GM21723 (cell line): ENCODE data around the gene RBFOX2.
"Not testable (repeated sequence)": the region's sequence is repeated elsewhere in the genome, so short reads cannot be mapped to it uniquely, and the experiment has no call there.

ENCODE experiments used
- ATAC-seq: cut with Tn5 transposase; IDR thresholded peaks from one replicate; pipeline ENCODE4 v1.9.1; 2021; ENCODE audit warnings: mild to moderate bottlenecking, moderate library complexity; ENCODE audit not compliant: unreplicated experiment

The RBFOX2 gene

DNA sequence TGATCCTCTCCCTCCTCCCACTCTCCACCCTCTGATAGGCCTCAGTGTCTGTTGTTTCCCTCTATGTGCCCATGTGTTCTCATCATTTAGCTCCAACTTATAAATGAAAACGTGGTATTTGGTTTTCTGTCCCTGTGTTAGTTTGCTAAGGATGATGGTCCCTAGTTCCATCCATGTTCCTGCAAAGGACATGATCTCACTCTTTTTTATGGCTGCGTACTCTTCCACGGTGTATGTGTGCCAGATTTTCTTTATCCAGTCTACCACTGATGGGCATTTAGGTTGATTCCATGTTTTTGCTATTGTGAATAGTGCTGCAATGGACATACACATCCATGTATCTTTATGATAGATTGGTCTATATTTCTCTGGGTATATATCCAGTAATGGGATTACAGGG lies 15.9 kb upstream of the RBFOX2 start:
- ATAC-seq: not testable (repeated sequence)

DNA sequence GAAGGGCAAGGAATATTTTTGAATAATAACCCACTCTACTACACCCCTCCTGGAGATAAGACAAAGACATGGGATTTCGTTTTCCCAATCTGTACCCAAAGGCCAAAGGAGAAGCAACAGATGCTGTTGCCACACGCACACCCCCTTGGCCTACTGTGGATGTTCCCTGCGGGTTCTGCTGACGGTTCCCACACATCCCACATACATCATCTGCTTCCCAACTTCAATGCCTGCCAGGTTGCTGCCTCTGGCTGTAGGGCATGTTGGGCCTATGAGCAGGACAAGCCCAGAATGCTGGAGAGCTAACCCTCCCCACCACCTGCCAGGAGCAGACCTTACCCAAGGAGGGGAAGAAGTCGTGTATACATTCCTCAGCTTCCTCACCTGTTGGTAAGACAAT lies 13.6 kb upstream of the RBFOX2 start:
- no peak for ATAC-seq

DNA sequence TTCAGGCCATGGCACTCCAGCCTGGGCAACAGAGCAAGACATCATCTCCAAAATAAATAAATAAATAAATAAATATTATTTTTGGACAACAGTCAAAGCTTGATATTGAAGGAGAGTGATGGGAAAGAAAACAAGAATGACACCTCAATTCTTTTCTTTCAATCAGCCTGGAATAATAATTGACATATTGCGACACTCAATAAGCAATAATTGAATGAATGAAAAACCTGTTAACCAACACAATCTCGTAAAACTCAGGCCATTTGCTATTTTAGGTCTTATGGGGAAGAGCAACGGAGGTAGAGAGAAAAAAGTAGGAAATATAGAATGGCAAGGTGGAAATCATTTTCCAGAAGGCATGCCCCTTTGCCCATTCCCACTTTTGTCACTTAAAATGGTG lies 10.5 kb upstream of the RBFOX2 start:
- no peak for ATAC-seq

DNA sequence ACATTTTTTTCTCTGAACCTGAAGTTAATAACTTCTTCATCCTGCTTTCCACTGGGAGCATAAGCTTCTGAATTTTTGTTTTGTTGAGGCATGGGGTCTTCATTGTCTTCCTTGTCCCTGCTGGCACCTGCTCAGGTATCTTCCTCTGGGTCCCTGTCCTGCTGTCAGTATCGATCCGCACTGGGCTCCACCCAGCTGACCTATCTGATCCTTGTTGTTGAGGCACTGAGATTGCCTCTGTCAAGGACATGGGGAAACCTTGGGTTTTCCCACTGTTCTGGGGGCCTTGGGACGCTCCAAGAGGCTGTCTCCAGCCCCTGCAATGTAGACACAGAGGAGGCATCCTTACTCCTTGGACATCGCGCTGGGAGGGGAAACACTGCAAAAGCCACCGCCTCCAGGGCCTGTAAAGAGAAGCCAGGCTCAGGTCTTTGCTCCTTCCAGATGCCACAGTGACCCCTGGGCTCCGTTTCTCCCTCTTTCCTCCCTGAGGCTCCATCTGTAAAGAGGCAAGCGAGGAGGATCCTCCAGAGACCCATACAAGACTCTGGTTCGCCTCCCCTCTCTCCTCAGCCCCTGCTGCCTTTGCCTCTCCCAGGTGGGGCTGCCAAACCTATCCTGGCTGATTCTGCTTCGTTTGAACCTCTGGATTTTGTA lies 8.6 kb upstream of the RBFOX2 start:
- no peak for ATAC-seq

DNA sequence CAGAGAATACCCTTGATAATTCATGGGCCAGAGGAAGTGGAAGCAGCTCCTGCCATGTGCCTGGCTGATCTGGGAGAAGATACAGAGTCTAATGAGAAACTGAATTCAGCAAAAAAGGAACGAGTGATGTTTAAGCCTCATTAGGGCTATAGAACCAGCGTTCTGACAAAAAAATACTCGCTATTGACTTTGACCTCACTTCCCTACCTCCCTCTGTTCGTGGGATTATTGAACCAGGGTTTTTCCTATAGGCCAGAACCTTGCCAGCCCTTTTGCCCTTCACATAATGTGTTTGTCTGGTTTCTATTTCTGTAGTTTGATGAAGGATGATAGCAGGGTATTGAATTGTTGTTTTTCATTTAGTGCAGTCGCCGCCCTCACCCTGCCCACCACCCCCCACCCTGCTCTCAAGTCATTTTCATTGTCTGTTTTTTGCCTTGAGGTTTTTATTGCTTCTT lies 7.6 kb upstream of the RBFOX2 start:
- ATAC-seq: no peak

DNA sequence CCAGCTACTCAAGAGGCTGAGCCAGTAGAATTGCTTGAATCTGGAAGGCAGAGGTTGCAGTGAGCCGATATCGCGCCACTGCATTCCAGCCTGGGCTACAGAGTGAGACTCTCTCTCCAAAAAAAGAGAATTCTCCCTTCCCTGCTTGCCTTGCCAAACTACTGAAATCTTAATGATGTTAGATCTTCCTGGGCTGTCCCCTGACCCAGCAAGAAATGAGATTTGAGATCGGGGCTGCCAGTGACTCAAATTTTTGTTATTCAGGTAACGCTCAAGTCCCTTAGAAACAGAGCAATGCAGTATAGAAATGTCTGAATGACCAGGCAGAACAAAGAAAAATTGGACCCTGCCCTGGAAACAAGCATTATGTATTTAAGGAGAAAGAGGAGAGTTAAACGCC lies 4.0 kb upstream of the RBFOX2 start:
- no peak for ATAC-seq

DNA sequence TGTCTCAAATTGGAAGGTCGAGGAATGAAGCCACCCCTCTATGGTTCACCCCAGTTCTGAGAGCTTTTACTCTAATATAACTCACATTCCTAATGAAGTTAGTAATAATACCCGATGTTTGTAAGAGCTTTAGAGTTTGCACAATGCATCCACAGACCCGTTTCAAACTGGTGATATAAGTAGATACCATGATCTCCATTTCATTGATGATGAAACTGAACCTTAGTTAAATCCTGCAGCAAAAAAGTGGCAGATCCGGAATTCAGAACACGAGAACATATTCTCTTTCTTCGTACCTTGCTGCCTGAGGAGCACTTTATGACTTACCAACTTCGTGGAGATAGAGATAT lies 757 bp upstream of the RBFOX2 start:
- no peak for ATAC-seq

DNA sequence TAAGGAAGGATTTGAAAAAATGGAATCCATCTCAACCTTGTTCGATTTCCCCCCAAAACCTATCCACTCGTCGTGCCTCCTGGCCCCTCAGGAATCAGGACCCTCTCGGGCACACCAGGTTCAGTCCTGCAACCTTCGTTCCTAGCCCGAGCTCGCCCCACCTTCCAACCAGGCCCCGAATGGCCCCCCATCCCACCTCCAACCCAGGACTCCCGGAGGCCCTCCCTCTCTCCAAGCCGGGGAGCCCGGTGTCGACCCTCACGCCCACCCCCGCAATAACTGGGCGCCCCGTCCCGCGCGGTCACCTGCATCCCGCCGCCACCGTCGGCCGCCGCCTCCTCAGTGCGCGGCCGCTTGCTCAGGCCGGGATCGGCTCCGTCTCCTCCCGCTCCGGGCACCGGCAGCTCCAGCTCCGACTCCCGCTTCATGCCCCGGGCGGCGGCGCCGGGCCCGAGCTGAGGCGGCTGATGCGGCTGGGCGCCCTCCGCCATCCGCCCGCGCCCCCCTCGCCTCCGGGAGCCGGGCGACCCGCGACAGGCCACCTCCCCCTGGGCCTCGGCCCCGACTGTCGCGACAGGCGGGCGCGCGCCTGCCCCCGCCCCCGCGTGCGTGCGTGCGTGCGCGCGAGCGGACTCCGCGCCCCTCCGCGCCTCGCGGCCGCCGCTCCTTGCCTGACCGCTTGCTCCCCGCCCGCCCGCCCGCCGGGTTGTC lies 534 bp downstream of the RBFOX2 start:
- ATAC-seq: no peak

DNA sequence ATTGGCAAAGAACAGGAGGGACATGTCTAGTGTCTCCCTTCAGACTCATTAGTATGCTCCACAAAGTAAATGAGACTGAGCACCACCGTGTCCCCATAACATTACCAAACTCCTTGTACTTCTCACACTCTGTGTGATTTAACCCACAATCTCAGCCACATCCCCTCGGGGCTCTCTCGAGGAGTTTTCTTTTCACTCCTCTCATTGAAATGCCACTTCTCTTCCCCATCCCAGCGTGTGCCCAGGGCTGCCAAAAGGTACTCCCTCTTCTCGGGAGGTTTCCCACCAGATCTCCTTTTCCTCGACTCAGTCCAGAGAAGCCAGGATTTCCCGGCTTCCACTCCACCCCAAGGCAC lies 1.1 kb downstream of the RBFOX2 start:
- no peak for ATAC-seq

DNA sequence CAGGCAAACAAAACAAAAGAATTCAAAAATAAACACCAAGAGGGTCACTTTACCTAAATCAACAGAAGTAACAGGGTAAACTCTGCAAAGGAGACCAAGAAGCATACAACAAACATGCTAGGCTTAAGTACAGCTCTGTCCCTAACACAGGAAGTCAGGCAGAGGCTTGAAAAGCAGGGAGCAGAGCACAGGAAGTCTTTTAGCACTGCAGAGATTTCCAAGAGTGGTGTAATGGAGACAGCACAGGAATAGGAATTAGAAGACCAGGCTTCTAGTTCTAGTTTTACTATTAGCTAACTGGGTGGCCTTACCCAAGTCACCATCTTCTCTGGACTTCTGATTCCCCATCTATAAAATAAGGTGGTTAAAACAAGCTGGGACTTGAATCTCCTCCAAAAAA lies 1.9 kb downstream of the RBFOX2 start:
- no peak for ATAC-seq

DNA sequence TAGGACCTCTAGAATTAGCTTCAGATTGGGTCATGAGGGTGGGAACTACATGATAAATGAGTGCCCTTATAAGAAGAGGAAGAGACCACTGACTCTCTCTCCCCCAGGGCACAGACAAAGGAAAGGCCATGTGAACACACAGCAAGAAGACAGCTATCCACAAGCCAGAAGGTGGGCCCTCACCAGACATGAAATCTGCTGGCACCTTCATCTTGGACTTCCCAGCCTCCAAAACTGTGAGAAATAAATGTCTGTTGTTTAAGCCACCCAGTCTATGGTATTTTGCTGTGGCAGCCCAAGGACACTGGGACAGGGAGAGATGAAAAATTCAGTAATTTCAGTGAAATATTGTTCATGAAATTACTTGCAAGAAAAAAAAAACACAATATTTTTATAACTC lies 5.9 kb downstream of the RBFOX2 start:
- ATAC-seq: no peak

DNA sequence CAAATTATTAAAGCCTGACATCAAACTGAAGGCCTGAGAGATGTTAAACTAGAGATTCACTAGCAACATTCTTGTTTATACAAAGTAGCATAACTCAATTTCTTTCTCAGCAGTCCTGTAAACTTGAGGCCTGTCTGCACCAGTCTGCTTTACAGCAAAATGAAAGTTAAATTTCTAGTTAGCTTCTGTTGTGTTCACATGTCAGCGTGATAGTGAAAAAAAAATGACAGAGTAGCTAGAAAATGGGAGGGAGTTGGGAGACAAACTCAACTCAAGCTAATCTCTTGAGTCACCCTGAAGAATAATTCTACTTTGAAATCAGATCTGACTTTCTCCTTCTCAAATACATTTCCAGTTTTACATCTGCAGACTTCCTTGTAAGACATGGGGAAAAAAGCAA lies 6.5 kb downstream of the RBFOX2 start:
- no peak for ATAC-seq

DNA sequence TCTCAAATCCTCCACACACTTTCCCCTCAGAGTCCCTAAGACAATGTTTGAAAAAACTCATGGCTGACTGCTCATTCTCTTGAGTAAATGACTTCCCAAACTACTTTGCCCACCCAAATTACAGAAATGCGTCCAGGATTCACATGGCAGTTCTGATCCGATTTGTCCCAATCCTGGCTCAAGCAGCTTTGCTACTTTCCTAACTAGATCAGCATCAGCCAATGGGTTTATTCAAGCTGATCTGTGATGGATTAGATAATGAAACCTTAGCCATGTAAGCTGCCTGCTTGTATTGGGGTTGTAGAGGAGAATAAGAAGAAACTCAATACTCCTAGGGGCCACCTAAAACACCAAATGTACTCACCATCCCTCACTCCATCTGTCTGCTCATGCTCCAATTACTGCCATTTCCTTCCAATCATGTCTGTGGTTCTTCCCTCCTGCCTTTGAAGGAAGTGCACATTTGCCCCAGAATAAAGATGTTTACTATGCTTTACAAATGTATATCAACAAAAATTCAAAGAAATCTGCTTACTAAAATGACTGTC lies 6.9 kb downstream of the RBFOX2 start:
- ATAC-seq: no peak

DNA sequence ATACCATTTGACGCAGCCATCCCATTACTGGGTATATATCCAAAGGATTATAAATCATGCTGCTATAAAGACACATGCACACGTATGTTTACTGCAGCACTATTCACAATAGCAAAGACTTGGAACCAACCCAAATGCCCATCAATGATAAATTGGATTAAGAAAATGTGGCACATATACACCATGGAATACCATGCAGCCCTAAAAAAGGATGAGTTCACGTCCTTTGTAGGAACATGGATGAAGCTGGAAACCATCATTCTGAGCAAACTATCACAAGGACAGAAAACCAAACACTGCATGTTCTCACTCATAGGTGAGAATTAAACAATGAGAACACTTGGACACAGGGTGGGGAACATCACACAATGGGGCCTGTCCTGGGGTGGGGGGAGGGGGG lies 7.8 kb downstream of the RBFOX2 start:
- ATAC-seq: not testable (repeated sequence)

DNA sequence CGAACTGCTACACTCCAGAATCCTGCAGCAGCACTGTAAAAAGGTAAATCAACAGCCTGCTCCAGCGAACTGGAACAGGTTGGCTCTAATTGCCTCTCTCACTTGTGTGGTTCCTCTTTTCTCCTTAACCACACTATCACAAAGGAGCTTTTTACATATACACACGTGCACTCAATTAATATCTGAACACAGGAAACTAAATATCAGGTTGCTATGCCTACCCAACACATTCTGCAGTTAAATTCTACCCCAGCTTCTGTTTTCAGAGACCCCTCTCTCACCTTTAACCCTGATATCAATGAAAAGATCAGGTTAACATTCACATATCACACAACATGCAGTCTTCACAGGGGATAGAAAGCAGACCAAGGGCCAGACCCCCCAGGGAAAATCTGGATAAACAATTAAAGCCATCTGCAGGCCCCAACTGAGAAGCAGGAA lies 11.0 kb downstream of the RBFOX2 start:
- no peak for ATAC-seq

DNA sequence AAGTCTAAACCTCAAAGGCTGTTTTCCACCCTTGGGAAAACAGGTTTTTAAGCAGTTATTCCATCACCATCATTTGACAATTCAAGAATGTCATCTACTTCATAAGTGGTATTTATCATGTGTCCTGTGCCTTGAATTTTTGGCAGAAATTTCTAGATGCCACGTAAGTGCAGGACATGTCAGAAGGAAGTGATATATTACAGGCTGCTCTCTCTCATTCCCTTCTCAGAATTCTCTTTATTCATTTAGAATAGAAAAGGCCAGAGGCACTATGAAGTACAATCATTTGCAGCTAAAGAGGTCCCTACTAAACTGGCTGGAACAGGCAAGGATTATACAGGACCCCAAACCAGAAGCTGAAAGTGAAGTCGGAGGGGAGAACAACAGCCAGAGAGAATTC lies 11.9 kb downstream of the RBFOX2 start:
- ATAC-seq: no peak

DNA sequence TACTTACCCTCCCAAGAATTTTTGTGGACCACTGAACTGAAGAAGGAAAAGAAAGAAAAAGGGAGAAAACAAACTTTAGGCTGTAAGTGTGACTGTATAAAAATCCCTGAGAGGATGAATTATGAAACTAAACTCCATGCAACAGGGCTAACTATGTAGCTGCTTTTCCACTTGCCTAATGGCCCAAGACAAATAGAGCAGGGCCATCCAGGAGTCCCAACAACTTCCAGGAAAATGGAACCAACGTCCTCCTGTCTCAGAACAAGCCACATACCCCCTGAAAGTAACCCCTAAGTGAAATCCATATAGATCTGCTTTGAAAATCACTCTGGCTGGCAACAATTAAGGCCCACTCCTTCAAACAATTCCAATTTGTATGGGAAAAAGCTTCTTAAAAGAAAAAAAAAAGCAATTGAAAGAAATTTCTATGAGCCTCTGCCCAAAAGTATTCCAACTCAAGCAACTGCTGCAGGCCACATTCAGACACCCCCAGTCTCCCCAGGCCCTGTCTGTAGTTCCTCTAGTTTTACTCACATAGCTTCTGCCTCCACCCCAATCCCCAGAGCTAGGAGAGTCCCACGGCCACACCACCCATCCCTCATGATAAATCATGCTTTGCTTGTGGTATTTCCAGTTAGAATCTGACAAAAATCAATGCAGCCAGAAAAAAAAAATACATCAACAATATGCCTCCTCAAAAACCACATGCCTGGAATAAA lies 12.7 kb downstream of the RBFOX2 start:
- ATAC-seq: no peak

DNA sequence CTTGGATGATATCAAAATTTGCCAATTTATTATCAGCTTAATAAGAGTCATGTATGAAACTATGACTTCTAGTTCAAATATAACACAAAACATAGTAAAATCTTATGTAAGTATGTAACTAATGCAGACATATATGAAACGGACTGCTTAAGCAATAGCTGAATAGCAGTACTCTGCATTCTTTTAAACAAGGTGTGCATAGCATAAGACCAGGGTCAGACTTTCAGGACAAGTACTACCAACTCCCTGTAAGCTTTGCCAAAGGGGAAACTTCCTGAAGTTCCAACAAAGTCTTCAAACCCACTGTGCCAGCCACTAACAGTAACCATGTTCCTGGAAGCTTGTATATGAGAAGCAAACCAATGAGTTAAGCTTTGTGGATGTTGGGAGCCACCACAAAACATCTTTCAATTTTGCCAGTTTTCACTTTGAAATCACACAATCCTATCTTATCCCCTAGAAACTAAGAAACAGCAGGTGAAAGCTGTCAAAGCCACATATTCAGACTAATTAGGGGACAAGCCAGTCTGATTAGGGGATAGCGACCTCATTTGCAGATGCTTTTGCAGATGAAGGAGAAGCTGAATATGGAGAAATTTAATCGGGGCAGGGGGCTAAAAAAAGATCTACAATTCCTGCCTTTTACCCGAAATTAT lies 13.3 kb downstream of the RBFOX2 start:
- ATAC-seq: no peak

DNA sequence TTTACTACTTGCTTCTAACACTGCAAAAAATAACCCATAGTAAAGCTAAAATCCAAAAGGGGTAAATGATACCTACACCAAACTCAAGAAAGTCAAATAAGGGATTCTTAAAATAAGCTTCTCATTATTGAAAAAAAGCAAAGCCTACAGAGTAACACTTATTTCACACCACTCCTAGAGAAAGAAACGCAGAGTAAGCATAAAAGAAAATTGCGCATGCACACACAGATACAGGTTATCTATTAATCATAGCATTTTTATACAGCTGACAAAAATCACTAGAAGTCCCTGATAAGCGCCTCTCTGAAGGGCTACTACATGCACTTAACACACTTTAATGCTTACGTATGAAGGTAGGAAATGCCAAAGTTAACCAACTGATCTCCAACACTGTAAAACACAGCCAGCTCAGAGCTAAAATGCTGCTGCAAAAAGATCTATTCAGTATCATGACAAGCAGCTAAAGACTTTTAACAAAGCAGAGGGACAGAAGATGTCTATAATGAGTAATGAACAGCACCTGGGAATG lies 14.0 kb downstream of the RBFOX2 start:
- no peak for ATAC-seq

DNA sequence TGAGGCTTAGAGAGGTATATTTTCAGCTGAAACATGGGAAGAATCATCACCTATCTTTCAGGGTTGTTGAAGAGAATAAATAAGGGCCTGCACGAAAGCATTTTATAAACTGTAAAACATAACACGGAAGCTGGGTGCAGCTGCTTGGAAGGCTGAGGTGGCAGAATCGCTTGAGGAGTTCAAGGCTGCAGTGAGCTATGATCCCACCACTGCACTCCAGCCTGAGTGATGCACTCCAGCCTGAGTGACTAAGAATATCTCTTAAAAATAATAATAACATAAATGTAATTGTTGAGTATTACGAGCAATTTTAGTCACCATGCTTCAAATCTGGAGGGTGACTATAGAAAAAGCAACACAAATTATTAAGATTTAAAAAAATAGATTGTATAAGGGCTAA lies 16.3 kb downstream of the RBFOX2 start:
- ATAC-seq: no peak

DNA sequence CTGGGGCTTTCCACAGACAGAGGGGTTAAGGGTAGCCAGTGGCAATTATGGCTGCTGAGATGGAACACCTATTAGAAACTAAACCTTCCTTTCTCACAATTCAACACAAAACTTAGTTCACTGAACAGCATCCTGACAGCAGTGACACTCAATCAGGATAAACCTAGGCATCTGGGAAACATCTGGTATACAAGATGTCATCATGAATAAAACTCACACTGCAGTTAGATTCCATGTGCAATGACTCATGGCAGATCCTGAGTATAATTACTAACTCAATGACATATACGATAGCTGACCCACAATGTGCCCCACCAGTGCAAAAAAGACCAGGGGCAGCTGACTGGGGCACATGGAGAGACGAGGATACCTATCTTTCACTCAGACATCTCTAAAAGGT lies 17.7 kb downstream of the RBFOX2 start:
- ATAC-seq: no peak
